ENCODE results near the gene ST3GAL4. TPM values are rescaled to one million over a fixed set of nuclear protein-coding genes. Genes with fewer than 3 reads are reported as not detected.
A peak's percentile ranks its signal among the peaks of the same experiment; 100 is the strongest.

ST3GAL4 gene
- total and polyA plus RNA-seq, 9 of the 15 experiments (the other 6 are each of a cell fraction or from before 2014, with no cell fraction given) = 0.27 to 22.9 (median 10.5) TPM

DNA sequence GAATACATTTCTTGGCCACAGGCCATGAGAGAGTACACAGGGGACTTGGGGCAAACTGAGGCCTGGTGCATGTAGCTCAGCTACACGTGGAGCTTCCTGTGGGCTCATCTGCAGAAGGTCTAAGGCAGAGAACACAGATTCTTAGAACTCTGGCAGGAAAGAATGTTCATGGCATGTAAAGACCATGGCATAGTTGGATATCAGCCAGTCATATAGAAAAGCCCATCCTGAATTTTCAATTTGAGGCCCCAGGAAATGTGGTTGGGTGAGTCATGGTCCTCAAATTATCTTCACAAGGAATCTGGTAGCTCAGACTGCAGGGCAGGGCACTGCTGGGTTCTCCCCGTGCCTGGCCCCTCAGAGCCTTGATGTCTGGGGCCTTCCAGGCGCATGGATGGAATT lies 13.7 kb upstream of the ST3GAL4 start (continued):
- TF ChIP-seq, protein P1, sequence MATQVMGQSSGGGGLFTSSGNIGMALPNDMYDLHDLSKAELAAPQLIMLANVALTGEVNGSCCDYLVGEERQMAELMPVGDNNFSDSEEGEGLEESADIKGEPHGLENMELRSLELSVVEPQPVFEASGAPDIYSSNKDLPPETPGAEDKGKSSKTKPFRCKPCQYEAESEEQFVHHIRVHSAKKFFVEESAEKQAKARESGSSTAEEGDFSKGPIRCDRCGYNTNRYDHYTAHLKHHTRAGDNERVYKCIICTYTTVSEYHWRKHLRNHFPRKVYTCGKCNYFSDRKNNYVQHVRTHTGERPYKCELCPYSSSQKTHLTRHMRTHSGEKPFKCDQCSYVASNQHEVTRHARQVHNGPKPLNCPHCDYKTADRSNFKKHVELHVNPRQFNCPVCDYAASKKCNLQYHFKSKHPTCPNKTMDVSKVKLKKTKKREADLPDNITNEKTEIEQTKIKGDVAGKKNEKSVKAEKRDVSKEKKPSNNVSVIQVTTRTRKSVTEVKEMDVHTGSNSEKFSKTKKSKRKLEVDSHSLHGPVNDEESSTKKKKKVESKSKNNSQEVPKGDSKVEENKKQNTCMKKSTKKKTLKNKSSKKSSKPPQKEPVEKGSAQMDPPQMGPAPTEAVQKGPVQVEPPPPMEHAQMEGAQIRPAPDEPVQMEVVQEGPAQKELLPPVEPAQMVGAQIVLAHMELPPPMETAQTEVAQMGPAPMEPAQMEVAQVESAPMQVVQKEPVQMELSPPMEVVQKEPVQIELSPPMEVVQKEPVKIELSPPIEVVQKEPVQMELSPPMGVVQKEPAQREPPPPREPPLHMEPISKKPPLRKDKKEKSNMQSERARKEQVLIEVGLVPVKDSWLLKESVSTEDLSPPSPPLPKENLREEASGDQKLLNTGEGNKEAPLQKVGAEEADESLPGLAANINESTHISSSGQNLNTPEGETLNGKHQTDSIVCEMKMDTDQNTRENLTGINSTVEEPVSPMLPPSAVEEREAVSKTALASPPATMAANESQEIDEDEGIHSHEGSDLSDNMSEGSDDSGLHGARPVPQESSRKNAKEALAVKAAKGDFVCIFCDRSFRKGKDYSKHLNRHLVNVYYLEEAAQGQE (IDR thresholded peaks at IDR 0.05; ENCODE audit: borderline replicate concordance) = no peak
- TF ChIP-seq, protein P1 (CRISPR knock-in tag; IDR thresholded peaks at IDR 0.05; ENCODE audit: low read depth) = no peak
- TF ChIP-seq TCF3 (CRISPR knock-in tag; IDR thresholded peaks at IDR 0.05) (no peak), ATF7 (IDR thresholded peaks at IDR 0.05) (no peak), KLF10 (CRISPR knock-in tag; IDR thresholded peaks at IDR 0.05) (no peak), FOSL1 (tag; conservative IDR thresholded peaks at IDR 0.05) (peak; percentile 93), ZBTB34 (CRISPR knock-in tag; IDR thresholded peaks at IDR 0.05) (no peak), KDM4B (IDR thresholded peaks at IDR 0.05; ENCODE audit: borderline replicate concordance in 2 of 2, low read depth in 1 of 2) (no peak), RBBP5 (IDR thresholded peaks at IDR 0.05; ENCODE audit: borderline replicate concordance, insufficient read depth, low read length, poor library complexity, severe bottlenecking) (peak; percentile 32), ZNF253 (CRISPR knock-in tag; conservative IDR thresholded peaks at IDR 0.05) (no peak), ZC3H8 (IDR thresholded peaks at IDR 0.05) (no peak)
- TF ChIP-seq, protein P2, sequence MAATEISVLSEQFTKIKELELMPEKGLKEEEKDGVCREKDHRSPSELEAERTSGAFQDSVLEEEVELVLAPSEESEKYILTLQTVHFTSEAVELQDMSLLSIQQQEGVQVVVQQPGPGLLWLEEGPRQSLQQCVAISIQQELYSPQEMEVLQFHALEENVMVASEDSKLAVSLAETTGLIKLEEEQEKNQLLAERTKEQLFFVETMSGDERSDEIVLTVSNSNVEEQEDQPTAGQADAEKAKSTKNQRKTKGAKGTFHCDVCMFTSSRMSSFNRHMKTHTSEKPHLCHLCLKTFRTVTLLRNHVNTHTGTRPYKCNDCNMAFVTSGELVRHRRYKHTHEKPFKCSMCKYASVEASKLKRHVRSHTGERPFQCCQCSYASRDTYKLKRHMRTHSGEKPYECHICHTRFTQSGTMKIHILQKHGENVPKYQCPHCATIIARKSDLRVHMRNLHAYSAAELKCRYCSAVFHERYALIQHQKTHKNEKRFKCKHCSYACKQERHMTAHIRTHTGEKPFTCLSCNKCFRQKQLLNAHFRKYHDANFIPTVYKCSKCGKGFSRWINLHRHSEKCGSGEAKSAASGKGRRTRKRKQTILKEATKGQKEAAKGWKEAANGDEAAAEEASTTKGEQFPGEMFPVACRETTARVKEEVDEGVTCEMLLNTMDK (IDR thresholded peaks at IDR 0.05; ENCODE audit: borderline replicate concordance, insufficient read depth, low read depth, low read length, poor library complexity, severe bottlenecking) = no peak
- TF ChIP-seq, protein P3, sequence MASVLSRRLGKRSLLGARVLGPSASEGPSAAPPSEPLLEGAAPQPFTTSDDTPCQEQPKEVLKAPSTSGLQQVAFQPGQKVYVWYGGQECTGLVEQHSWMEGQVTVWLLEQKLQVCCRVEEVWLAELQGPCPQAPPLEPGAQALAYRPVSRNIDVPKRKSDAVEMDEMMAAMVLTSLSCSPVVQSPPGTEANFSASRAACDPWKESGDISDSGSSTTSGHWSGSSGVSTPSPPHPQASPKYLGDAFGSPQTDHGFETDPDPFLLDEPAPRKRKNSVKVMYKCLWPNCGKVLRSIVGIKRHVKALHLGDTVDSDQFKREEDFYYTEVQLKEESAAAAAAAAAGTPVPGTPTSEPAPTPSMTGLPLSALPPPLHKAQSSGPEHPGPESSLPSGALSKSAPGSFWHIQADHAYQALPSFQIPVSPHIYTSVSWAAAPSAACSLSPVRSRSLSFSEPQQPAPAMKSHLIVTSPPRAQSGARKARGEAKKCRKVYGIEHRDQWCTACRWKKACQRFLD (CRISPR knock-in tag; IDR thresholded peaks at IDR 0.05) = peak; percentile 70; the same call in 1 of the 2 replicates

Data from K562 (cell line).